Head of caudate nucleus (tissue), 42 donors: ENCODE data around the gene ZDHHC24.

Experiments used
- DNase-seq, 42 donors: peaks; one replicate each; pipeline versions ENCODE4 v3.0.0 to v3.0.0-alpha.2; 2020 to 2021; ENCODE audit warnings: mixed read lengths in 7 of 42
- intact Hi-C: fragments of 100-400 bp; cut with DNase I; formaldehyde crosslinking; loops from one replicate; pipeline ENCODE4 v1.15.0; 2022

Gene ZDHHC24

GRCh38 chr11:66568124-66568916, 22.5 kb upstream of the ZDHHC24 start, which contains the start of gene CTSF:
Gene CTSF, minus strand, starts transcription at chr11:66568606. Its CDS starts 120 bp downstream, at chr11:66568486.
- peak; percentile 88 to 98 (median 95) for DNase-seq
- intact Hi-C loops = no loop called here

GRCh38 chr11:66567787-66568123, 21.9 kb upstream of the ZDHHC24 start:
- DNase-seq = peak in 1 of 42 donors; percentile 21
- intact Hi-C loops = no loop called here

- DNase-seq = no peak
- intact Hi-C loops = no loop called here
Measured at GRCh38 chr11:66566221-66566620, 20.4 kb upstream of the ZDHHC24 start.

GRCh38 chr11:66564984-66565383, 19.1 kb upstream of the ZDHHC24 start:
- intact Hi-C loops = no loop called here
- no peak for DNase-seq

- no peak for DNase-seq
Measured at GRCh38 chr11:66564538-66564937, 18.7 kb upstream of the ZDHHC24 start.

GRCh38 chr11:66563832-66564231, 18.0 kb upstream of the ZDHHC24 start:
- intact Hi-C loops = no loop called here
- no peak for DNase-seq

More at GRCh38 chr11:66564538-66564937, 18.7 kb upstream of the ZDHHC24 start:
- intact Hi-C loops = no loop called here

GRCh38 chr11:66562907-66563583, 17.2 kb upstream of the ZDHHC24 start:
- DNase-seq = no peak
- intact Hi-C loops = no loop called here

GRCh38 chr11:66562275-66562674, 16.4 kb upstream of the ZDHHC24 start:
- intact Hi-C loops = no loop called here

GRCh38 chr11:66561975-66562248, 16.1 kb upstream of the ZDHHC24 start:
- intact Hi-C loops = no loop called here
- DNase-seq = no peak

More at GRCh38 chr11:66562275-66562674, 16.4 kb upstream of the ZDHHC24 start:
- DNase-seq = no peak

- intact Hi-C loops = no loop called here
- DNase-seq = no peak
Measured at GRCh38 chr11:66561178-66561974, 15.5 kb upstream of the ZDHHC24 start.

GRCh38 chr11:66559866-66560676, 14.2 kb upstream of the ZDHHC24 start:
- DNase-seq = no peak
- intact Hi-C loops = no loop called here

- peak in 4 of 42 donors; percentile 17 to 60 (median 36) for DNase-seq
- intact Hi-C loops = no loop called here
Measured at GRCh38 chr11:66559142-66559865, 13.5 kb upstream of the ZDHHC24 start.

GRCh38 chr11:66557733-66558326, 12.0 kb upstream of the ZDHHC24 start:
- DNase-seq = no peak
- intact Hi-C loops = no loop called here

GRCh38 chr11:66556086-66556485, 10.2 kb upstream of the ZDHHC24 start:
- intact Hi-C loops = no loop called here
- no peak for DNase-seq

- no peak for DNase-seq
- intact Hi-C loops = no loop called here
Measured at GRCh38 chr11:66555416-66555815, 9.6 kb upstream of the ZDHHC24 start.

- intact Hi-C loops = no loop called here
Measured at GRCh38 chr11:66554602-66555001, 8.8 kb upstream of the ZDHHC24 start.

GRCh38 chr11:66550887-66551286, 5.0 kb upstream of the ZDHHC24 start:
- DNase-seq = no peak
- intact Hi-C loops = no loop called here

More at GRCh38 chr11:66554602-66555001, 8.8 kb upstream of the ZDHHC24 start:
- no peak for DNase-seq

- no peak for DNase-seq
- intact Hi-C loops = no loop called here
Measured at GRCh38 chr11:66549696-66550095, 3.8 kb upstream of the ZDHHC24 start.
